ENCODE results near the gene HUS1. TPM values are rescaled to one million over a fixed set of nuclear protein-coding genes. Genes with fewer than 3 reads are reported as not detected.

The HUS1 gene
- total and polyA plus RNA-seq, 2 of the 4 experiments (the other 2 are of a cell fraction): 16.2 to 18.3 TPM

GRCh38 chr7:47941136-47941844 is 38.1 kb downstream of the HUS1 start:
- Histone ChIP-seq H3K4me2 (ENCODE audit: low read depth, low read length) (0 out of 2 replicates have a peak overlapping the region, but pooled peaks have one; percentile 4), H3K14ac (replicated peaks; ENCODE audit: low read depth, low read length) (peak overlapping the region; percentile 91), H3K9me1 (ENCODE audit: insufficient read depth, low read length) (peaks cover 22% of the 10 kb centered on the region), H2AK5ac (ENCODE audit: low read depth, low read length) (peak overlapping the region; percentile 94), H3K4me3 (ENCODE audit: insufficient read depth, low read depth, low read length) (no peak overlapping the region), H2AFZ (replicated peaks; ENCODE audit: low read length, poor library complexity) (peak overlapping the region; percentile 86), H2BK5ac (ENCODE audit: low read depth, low read length, poor library complexity, severe bottlenecking) (peak overlapping the region; percentile 94), H4K5ac (ENCODE audit: low read depth, low read length) (peak overlapping the region; percentile 42), H3K27ac (ENCODE audit: insufficient read depth, low read length) (peak overlapping the region; percentile 68), H3K36me3 (ENCODE audit: control insufficient read depth, insufficient read depth, low read length) (no peaks in the 10 kb centered on the region), H4K8ac (ENCODE audit: low read depth in 2 of 2, low read length in 2 of 2) (peak overlapping the region; percentile 53 to 92), H3K4ac (ENCODE audit: low read depth, low read length) (peak overlapping the region; percentile 97), H4K20me1 (ENCODE audit: insufficient read depth, low read length) (no peaks in the 10 kb centered on the region), H3K4me1 (ENCODE audit: control insufficient read depth, insufficient read depth, low read length) (peaks cover 17% of the 10 kb centered on the region), H3K9ac (ENCODE audit: low read depth, low read length) (no peak overlapping the region; the same call in 1 of the 2 replicates), H3K27me3 (ENCODE audit: control insufficient read depth, insufficient read depth, low read length) (no peaks in the 10 kb centered on the region), H3K9me3 (ENCODE audit: control insufficient read depth, insufficient read depth, low read length) (no peaks in the 10 kb centered on the region), H2BK120ac (ENCODE audit: low read depth, low read length) (peak overlapping the region; percentile 95), H2BK20ac (ENCODE audit: low read depth, low read length) (peak overlapping the region; percentile 95), H2AK9ac (replicated peaks; ENCODE audit: low read depth, low read length, poor library complexity) (peak overlapping the region; percentile 86), H2BK15ac (ENCODE audit: low read depth, low read length) (peak overlapping the region; percentile 96; the same call in 2 of the 3 replicates), H3K56ac (ENCODE audit: extremely low read depth, insufficient read depth, low read length) (peak overlapping the region; percentile 44), H3K79me1 (ENCODE audit: low read depth in 1 of 2, low read length in 2 of 2) (peaks cover 0 to 7% of the 10 kb centered on the region in 2 experiments; a peak in 1 of 4 replicates), H4K91ac (ENCODE audit: insufficient read depth, low read depth, low read length) (peak overlapping the region; percentile 97), H3K23ac (ENCODE audit: low read depth, low read length) (peak overlapping the region; percentile 73), H3K18ac (ENCODE audit: low read depth, low read length) (peak overlapping the region; percentile 52)
- intact Hi-C loops (cut with micrococcal nuclease): loop anchor here (1.0 to 10.0 kb wide), 3 partner anchors 336 to 676 kb away; partner anchors contain the start of gene TNS3
- in situ Hi-C loops (cut with MboI; ENCODE audit: low sequenced_read_pairs): loop anchor here (10.0 kb wide), 2 partner anchors 506 to 676 kb away; no protein-coding TSS in a partner anchor
- CTCF ChIA-PET: no interaction called here
- no TSS peak for BruUV-seq (replicated peaks)
- WGBS, 2 experiments (ENCODE audit: extremely low coverage in 2 of 2, insufficient read length in 1 of 2): 37% methylated on average over 5 of the region's 9 CpGs; no CpG with 5 or more reads in 1 of the 2 experiments
- ATAC-seq (ENCODE audit: low read depth) (peak; percentile 68), DNase-seq (peak; percentile 71)
- POLR2A ChIA-PET (ENCODE audit: unreplicated experiment): interaction anchor here (0.5 to 0.6 kb wide), 2 partner anchors 9 to 119 kb away, joined by 3 to 4 read pairs; no protein-coding TSS in a partner anchor
- dilution Hi-C loops (cut with HindIII; ENCODE audit: low sequenced_read_pairs, unreplicated experiment): no loop called here
- TF ChIP-seq RFX5 (IDR thresholded peaks at IDR 0.05; ENCODE audit: low read depth, low read length): no peak
- TF ChIP-seq FOS (IDR thresholded peaks at IDR 0.05; ENCODE audit: low read depth, low read length): peak; percentile 87
- TF ChIP-seq RAD21 (IDR thresholded peaks at IDR 0.05; ENCODE audit: low read length): no peak
- peak; percentile 49; the same call in 1 of the 2 replicates for TF ChIP-seq CEBPB (IDR thresholded peaks at IDR 0.05; ENCODE audit: low read depth, low read length)
- TF ChIP-seq CTCF (conservative IDR thresholded peaks at IDR 0.05; ENCODE audit: low read depth, low read length): no peak
- no peak for TF ChIP-seq RCOR1 (IDR thresholded peaks at IDR 0.05; ENCODE audit: insufficient replicate concordance, low read length)
